ENCODE data around the gene SNRNP48. TPM values are rescaled to one million over a fixed set of nuclear protein-coding genes. Genes with fewer than 3 reads are reported as not detected.

Gene SNRNP48
- polyA plus RNA-seq, 2 of the 4 experiments (the other 2 are of a cell fraction), result 13.7 to 13.9 TPM

DNA sequence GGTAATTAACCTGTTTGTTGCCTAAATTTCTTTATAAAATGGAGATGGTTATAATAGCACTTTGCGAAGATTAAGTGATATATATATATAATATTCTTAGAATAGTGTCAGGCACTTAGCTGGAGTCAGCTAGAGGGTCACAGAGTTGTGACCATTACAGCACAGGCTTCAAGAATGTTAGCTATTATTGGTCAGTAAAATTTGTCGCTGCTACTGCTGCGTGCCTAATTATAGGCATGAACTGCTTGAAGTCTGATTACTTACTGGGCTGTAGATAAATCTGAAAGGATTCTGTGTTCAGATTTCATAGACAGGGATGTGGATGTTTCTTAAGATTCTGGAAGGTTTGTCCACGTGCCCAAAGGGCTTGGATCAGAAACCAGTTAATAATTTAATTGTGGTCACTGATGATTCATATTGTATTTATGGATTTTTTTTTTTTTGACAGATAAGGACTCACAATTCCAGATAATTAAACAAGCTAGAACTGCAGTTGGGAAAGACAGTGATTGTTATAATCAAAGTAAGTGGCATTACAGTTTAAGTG is 4.7 kb downstream of the SNRNP48 start (continued):
- TF ChIP-seq ZFP36 (IDR thresholded peaks at IDR 0.05; ENCODE audit: borderline replicate concordance, partially characterized antibody) (no peak), BCL3 (IDR thresholded peaks at IDR 0.05) (no peak), KDM5A (IDR thresholded peaks at IDR 0.05) (no peak), SMC3 (IDR thresholded peaks at IDR 0.05) (no peak), POLR2A (IDR thresholded peaks at IDR 0.05; ENCODE audit: low read length) (no peak)

DNA sequence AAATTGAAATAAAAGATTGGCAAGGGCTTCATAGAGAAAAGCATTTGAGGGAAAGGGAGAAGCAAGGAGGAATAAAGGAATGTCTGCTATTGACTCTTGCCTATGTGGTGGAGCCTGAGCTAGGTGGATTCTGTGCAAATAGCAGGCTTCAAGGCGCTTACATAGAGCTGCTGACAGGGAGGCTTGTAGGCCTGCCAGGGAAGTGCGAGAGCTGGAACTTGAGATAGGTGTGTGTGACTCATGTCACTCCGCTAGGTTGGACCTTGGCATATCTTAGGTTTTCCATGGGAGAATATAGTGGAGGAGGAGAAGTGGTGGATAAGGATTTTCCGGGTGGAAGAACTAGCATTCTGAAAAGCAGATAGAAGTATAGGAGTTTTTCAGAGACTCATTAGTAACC is 14.0 kb downstream of the SNRNP48 start:
- POLR2A ChIA-PET, result no interaction called here
- FAIRE-seq (no peak), ATAC-seq (no peak), DNase-seq (ENCODE audit: low read depth in 1 of 2, low spot score in 1 of 2) (no peak)
- no peak overlapping the region for H3K4me3 ChIP-seq
- H3K27ac ChIP-seq, result no peak overlapping the region
- CTCF ChIA-PET, result interaction anchor here (1.8 kb wide), 1 partner anchor 11 kb away, joined by 8 read pairs; no protein-coding TSS in a partner anchor
- no peak for TF ChIP-seq HES2 (IDR thresholded peaks at IDR 0.05)
- no peak for TF ChIP-seq CHD2 (IDR thresholded peaks at IDR 0.05; ENCODE audit: low read length, partially characterized antibody)
- TF ChIP-seq JUN (IDR thresholded peaks at IDR 0.05), result no peak
- no peak for TF ChIP-seq CTCF (IDR thresholded peaks at IDR 0.05)
- no peak for TF ChIP-seq PHF8 (IDR thresholded peaks at IDR 0.05; ENCODE audit: borderline replicate concordance, low read depth)
- no peak for TF ChIP-seq NFE2L2 (conservative IDR thresholded peaks at IDR 0.05; ENCODE audit: low read length)
- TF ChIP-seq CEBPB (IDR thresholded peaks at IDR 0.05), result no peak
- TF ChIP-seq ATOH8 (CRISPR knock-in tag; IDR thresholded peaks at IDR 0.05; ENCODE audit: low read depth), result no peak
- TF ChIP-seq EHMT2 (IDR thresholded peaks at IDR 0.05; ENCODE audit: low read depth), result no peak
- TF ChIP-seq MAX (IDR thresholded peaks at IDR 0.05), result no peak
- TF ChIP-seq RNF2 (IDR thresholded peaks at IDR 0.05; ENCODE audit: borderline replicate concordance, low read depth), result no peak
- TF ChIP-seq HOXA7 (CRISPR knock-in tag; IDR thresholded peaks at IDR 0.05), result no peak
- TF ChIP-seq FOSB (CRISPR knock-in tag; IDR thresholded peaks at IDR 0.05), result no peak
- TF ChIP-seq, protein P1, sequence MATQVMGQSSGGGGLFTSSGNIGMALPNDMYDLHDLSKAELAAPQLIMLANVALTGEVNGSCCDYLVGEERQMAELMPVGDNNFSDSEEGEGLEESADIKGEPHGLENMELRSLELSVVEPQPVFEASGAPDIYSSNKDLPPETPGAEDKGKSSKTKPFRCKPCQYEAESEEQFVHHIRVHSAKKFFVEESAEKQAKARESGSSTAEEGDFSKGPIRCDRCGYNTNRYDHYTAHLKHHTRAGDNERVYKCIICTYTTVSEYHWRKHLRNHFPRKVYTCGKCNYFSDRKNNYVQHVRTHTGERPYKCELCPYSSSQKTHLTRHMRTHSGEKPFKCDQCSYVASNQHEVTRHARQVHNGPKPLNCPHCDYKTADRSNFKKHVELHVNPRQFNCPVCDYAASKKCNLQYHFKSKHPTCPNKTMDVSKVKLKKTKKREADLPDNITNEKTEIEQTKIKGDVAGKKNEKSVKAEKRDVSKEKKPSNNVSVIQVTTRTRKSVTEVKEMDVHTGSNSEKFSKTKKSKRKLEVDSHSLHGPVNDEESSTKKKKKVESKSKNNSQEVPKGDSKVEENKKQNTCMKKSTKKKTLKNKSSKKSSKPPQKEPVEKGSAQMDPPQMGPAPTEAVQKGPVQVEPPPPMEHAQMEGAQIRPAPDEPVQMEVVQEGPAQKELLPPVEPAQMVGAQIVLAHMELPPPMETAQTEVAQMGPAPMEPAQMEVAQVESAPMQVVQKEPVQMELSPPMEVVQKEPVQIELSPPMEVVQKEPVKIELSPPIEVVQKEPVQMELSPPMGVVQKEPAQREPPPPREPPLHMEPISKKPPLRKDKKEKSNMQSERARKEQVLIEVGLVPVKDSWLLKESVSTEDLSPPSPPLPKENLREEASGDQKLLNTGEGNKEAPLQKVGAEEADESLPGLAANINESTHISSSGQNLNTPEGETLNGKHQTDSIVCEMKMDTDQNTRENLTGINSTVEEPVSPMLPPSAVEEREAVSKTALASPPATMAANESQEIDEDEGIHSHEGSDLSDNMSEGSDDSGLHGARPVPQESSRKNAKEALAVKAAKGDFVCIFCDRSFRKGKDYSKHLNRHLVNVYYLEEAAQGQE (IDR thresholded peaks at IDR 0.05), result no peak
- TF ChIP-seq KDM1A (IDR thresholded peaks at IDR 0.05; ENCODE audit: low read depth), result no peak
- TF ChIP-seq RFX5 (IDR thresholded peaks at IDR 0.05), result no peak
- no peak for TF ChIP-seq HDAC2 (IDR thresholded peaks at IDR 0.05)
- no peak for TF ChIP-seq MAFK (IDR thresholded peaks at IDR 0.05; ENCODE audit: partially characterized antibody)
- no peaks in the 10 kb centered on the region for H3K4me1 ChIP-seq
- 89% methylated on average over 4 of the region's 4 CpGs for WGBS (ENCODE audit: missing lambda C conversion rate)
- H3K4me2 ChIP-seq, result no peak overlapping the region
- H3K9me3 ChIP-seq, result no peaks in the 10 kb centered on the region
